ENCODE data around the gene CDKN1A.

DNA sequence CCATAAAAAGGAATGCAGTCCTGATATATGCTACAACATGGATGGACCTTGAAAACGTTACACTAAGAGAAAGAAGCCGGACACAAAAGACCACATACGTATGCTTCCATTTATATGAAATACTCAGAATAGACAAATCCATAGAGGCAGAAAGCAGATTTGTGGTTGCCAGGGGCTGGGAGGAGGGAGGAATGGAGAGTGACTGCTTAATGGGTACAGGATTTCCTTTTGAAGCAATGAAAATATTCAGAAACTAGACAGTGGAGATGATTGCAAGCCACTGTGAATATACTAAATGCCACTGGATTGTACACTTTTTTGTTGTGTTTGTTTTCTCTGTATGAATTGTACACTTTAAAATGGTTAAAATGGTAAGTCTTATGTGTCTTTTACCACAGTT lies 29.4 kb upstream of the CDKN1A start:
- TF ChIP-seq, protein P1, sequence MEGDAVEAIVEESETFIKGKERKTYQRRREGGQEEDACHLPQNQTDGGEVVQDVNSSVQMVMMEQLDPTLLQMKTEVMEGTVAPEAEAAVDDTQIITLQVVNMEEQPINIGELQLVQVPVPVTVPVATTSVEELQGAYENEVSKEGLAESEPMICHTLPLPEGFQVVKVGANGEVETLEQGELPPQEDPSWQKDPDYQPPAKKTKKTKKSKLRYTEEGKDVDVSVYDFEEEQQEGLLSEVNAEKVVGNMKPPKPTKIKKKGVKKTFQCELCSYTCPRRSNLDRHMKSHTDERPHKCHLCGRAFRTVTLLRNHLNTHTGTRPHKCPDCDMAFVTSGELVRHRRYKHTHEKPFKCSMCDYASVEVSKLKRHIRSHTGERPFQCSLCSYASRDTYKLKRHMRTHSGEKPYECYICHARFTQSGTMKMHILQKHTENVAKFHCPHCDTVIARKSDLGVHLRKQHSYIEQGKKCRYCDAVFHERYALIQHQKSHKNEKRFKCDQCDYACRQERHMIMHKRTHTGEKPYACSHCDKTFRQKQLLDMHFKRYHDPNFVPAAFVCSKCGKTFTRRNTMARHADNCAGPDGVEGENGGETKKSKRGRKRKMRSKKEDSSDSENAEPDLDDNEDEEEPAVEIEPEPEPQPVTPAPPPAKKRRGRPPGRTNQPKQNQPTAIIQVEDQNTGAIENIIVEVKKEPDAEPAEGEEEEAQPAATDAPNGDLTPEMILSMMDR (IDR thresholded peaks at IDR 0.05) = no peak
- no peak for TF ChIP-seq POLR2A (IDR thresholded peaks at IDR 0.05)
